GM08714 (cell line): ENCODE results near the gene TRAPPC12.

ENCODE experiments used
- H3K4me3 ChIP-seq: fragments of 200-500 bp; sonication (Bioruptor generic); 2 replicates; pipeline ENCODE4 v1.5.1; 2014; ENCODE audit warnings: mild to moderate bottlenecking, low read length, inconsistent platforms
- ZNF274 ChIP-seq: IDR thresholded peaks from 2 replicates; pipeline ENCODE4 v1.6.1; 2012; ENCODE audit warnings: mild to moderate bottlenecking, low read depth, low read length

TRAPPC12 gene

GRCh38 chr2:3387644-3388411 lies 8.3 kb downstream of the TRAPPC12 start:
- H3K4me3 ChIP-seq = no peak overlapping the region
- TF ChIP-seq ZNF274 = no peak

- no peak overlapping the region for H3K4me3 ChIP-seq
- no peak for TF ChIP-seq ZNF274
Measured at GRCh38 chr2:3388412-3388738, 8.9 kb downstream of the TRAPPC12 start.

GRCh38 chr2:3389193-3389592 lies 9.7 kb downstream of the TRAPPC12 start:
- no peak overlapping the region for H3K4me3 ChIP-seq
- TF ChIP-seq ZNF274 = no peak

- no peak for TF ChIP-seq ZNF274
- H3K4me3 ChIP-seq = no peak overlapping the region
Measured at GRCh38 chr2:3390041-3390440, 10.5 kb downstream of the TRAPPC12 start.

- TF ChIP-seq ZNF274 = no peak
- no peak overlapping the region for H3K4me3 ChIP-seq
Measured at GRCh38 chr2:3392216-3392615, 12.7 kb downstream of the TRAPPC12 start.

GRCh38 chr2:3396920-3397559 lies 17.5 kb downstream of the TRAPPC12 start:
- no peak overlapping the region for H3K4me3 ChIP-seq
- TF ChIP-seq ZNF274 = no peak

- no peak overlapping the region for H3K4me3 ChIP-seq
- no peak for TF ChIP-seq ZNF274
Measured at GRCh38 chr2:3398857-3399256, 19.4 kb downstream of the TRAPPC12 start.

- TF ChIP-seq ZNF274 = no peak
- no peak overlapping the region for H3K4me3 ChIP-seq
Measured at GRCh38 chr2:3399381-3399780, 19.9 kb downstream of the TRAPPC12 start.

- no peak overlapping the region for H3K4me3 ChIP-seq
- TF ChIP-seq ZNF274 = no peak
Measured at GRCh38 chr2:3399829-3400228, 20.3 kb downstream of the TRAPPC12 start.

GRCh38 chr2:3403587-3404334 lies 24.3 kb downstream of the TRAPPC12 start:
- H3K4me3 ChIP-seq = no peak overlapping the region; the same call in 1 of the 2 replicates
- no peak for TF ChIP-seq ZNF274

GRCh38 chr2:3404349-3404894 lies 24.9 kb downstream of the TRAPPC12 start:
- TF ChIP-seq ZNF274 = no peak

GRCh38 chr2:3405307-3405706 lies 25.8 kb downstream of the TRAPPC12 start:
- H3K4me3 ChIP-seq = no peak overlapping the region
- no peak for TF ChIP-seq ZNF274

More at GRCh38 chr2:3404349-3404894, 24.9 kb downstream of the TRAPPC12 start:
- H3K4me3 ChIP-seq = no peak overlapping the region

GRCh38 chr2:3405876-3406275 lies 26.4 kb downstream of the TRAPPC12 start:
- no peak for TF ChIP-seq ZNF274
- H3K4me3 ChIP-seq = no peak overlapping the region

GRCh38 chr2:3406501-3406900 lies 27.0 kb downstream of the TRAPPC12 start:
- TF ChIP-seq ZNF274 = no peak
- H3K4me3 ChIP-seq = no peak overlapping the region
